ENCODE data around the gene TLR3. TPM values are rescaled to one million over a fixed set of nuclear protein-coding genes. Genes with fewer than 3 reads are reported as not detected.

The TLR3 gene
- total and polyA plus RNA-seq, 10 of the 15 experiments (the other 5 are each of a cell fraction or from before 2014, with no cell fraction given), result under 0.01 to 0.05 (median 0.03) TPM; not detected in 7

DNA sequence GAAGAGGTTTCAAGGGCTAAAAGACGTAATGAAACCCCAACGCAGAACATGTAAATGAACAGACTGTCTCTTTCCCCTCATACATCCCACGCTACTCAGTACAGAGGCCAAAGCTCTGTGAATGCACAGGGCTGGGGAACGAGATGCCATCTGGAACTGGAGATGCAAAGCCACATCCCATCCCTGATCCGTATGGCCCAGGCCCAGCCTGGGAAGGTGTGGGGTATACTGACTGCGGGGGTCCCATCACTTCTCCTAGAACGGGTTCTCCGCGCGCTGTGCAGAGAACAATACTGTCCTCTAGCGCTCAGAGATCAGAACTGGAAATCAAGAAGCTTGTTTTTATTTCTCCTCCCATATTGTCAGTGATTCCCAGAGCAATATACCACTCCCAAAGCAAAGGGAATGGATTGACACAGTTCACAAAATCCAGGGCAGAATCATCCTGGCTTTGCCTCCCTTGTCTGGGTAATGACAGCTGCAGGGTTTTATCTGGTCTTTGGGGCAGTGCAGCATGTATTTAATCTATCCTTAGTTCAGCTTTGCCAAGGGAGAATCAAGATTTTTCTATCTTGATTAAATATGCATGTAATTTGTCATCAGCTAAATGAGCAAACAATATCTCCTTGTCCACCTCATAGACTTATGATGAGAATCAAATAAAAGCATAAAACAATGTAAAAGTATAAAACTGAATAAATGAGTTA is 47.3 kb upstream of the TLR3 start:
- no peak overlapping the region for H3K4me2 ChIP-seq (ENCODE audit: control insufficient read depth, insufficient read depth)
- CTCF ChIA-PET, result interaction anchor here (0.7 to 2.2 kb wide), 6 partner anchors 15 to 424 kb away, joined by 3 to 31 read pairs (median 4); no protein-coding TSS in a partner anchor
- no peaks in the 10 kb centered on the region for H4K20me1 ChIP-seq (ENCODE audit: control insufficient read depth, insufficient read depth)
- no peaks in the 10 kb centered on the region for H3K79me2 ChIP-seq (ENCODE audit: control insufficient read depth, insufficient read depth, low read length)
- intact Hi-C loops (cut with micrococcal nuclease; ENCODE audit: unreplicated experiment) (loop anchor here (1.0 to 10.0 kb wide), 2 partner anchors 380 to 547 kb away; partner anchors contain the start of gene CCDC110), in situ Hi-C loops (cut with MboI) (no loop called here)
- H3K9me3 ChIP-seq (replicated peaks; ENCODE audit: control insufficient read depth, insufficient read depth, low read length), result no peaks in the 10 kb centered on the region
- SMC1A ChIA-PET (ENCODE audit: uncharacterized antibody, unreplicated experiment), result interaction anchor here (1.0 to 1.2 kb wide), 3 partner anchors 51 to 424 kb away, joined by 3 to 12 read pairs (median 4); no protein-coding TSS in a partner anchor
- ATAC-seq (peak; percentile 64), FAIRE-seq (no peak), DNase-seq (ENCODE audit: low read depth, low spot score) (no peak)
- H3K4me1 ChIP-seq (ENCODE audit: control insufficient read depth, insufficient read depth, low read length), result no peaks in the 10 kb centered on the region
- H3K27me3 ChIP-seq (replicated peaks in 1 of 2; ENCODE audit: control insufficient read depth in 2 of 2, insufficient read depth in 2 of 2, low read length in 1 of 2), result no peaks in the 10 kb centered on the region; a peak in 2 of 4 replicates
- RAD21 ChIA-PET (ENCODE audit: unreplicated experiment), result interaction anchor here (0.8 to 1.2 kb wide), 2 partner anchors 381 to 382 kb away, joined by 4 read pairs; no protein-coding TSS in a partner anchor
- no peak overlapping the region for H3K27ac ChIP-seq (ENCODE audit: control insufficient read depth, insufficient read depth)
- no peak overlapping the region for H2AFZ ChIP-seq (ENCODE audit: control insufficient read depth, low read depth, low read length)
- H3K36me3 ChIP-seq (ENCODE audit: control insufficient read depth in 2 of 2, insufficient read depth in 2 of 2, low read length in 1 of 2), result no peaks in the 10 kb centered on the region
- POLR2A ChIA-PET, result no interaction called here
- H3K4me3 ChIP-seq, result no peak overlapping the region
- WGBS (ENCODE audit: insufficient coverage, insufficient replicate concordance, low lambda C conversion rate, missing lambda C conversion rate), result 47% methylated on average over 11 of the region's 11 CpGs
- no peak overlapping the region for H3K9ac ChIP-seq (ENCODE audit: control insufficient read depth, insufficient read depth, low read length)
- no TSS peak for BruUV-seq (replicated peaks)
- no peak for TF ChIP-seq NR2F1 (conservative IDR thresholded peaks at IDR 0.05)
- TF ChIP-seq, protein P1, sequence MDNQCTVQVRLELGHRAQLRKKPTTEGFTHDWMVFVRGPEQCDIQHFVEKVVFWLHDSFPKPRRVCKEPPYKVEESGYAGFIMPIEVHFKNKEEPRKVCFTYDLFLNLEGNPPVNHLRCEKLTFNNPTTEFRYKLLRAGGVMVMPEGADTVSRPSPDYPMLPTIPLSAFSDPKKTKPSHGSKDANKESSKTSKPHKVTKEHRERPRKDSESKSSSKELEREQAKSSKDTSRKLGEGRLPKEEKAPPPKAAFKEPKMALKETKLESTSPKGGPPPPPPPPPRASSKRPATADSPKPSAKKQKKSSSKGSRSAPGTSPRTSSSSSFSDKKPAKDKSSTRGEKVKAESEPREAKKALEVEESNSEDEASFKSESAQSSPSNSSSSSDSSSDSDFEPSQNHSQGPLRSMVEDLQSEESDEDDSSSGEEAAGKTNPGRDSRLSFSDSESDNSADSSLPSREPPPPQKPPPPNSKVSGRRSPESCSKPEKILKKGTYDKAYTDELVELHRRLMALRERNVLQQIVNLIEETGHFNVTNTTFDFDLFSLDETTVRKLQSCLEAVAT (IDR thresholded peaks at IDR 0.05), result no peak
- TF ChIP-seq BHLHE40 (IDR thresholded peaks at IDR 0.05; ENCODE audit: borderline replicate concordance in 1 of 2, low read depth in 2 of 2, low read length in 1 of 2), result no peak
- TF ChIP-seq ZNF24 (IDR thresholded peaks at IDR 0.05), result no peak
- TF ChIP-seq, protein P2, sequence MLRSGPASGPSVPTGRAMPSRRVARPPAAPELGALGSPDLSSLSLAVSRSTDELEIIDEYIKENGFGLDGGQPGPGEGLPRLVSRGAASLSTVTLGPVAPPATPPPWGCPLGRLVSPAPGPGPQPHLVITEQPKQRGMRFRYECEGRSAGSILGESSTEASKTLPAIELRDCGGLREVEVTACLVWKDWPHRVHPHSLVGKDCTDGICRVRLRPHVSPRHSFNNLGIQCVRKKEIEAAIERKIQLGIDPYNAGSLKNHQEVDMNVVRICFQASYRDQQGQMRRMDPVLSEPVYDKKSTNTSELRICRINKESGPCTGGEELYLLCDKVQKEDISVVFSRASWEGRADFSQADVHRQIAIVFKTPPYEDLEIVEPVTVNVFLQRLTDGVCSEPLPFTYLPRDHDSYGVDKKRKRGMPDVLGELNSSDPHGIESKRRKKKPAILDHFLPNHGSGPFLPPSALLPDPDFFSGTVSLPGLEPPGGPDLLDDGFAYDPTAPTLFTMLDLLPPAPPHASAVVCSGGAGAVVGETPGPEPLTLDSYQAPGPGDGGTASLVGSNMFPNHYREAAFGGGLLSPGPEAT (IDR thresholded peaks at IDR 0.05; ENCODE audit: low read depth), result no peak
- TF ChIP-seq MEF2A (IDR thresholded peaks at IDR 0.05; ENCODE audit: insufficient read depth, low read depth, low read length), result no peak
- no peak for TF ChIP-seq SPI1 (IDR thresholded peaks at IDR 0.05; ENCODE audit: borderline replicate concordance, insufficient read depth, low read depth, low read length)
- TF ChIP-seq FOXK2 (IDR thresholded peaks at IDR 0.05), result no peak
- no peak for TF ChIP-seq KLF5 (IDR thresholded peaks at IDR 0.05; ENCODE audit: partially characterized antibody)
- TF ChIP-seq, protein P3, sequence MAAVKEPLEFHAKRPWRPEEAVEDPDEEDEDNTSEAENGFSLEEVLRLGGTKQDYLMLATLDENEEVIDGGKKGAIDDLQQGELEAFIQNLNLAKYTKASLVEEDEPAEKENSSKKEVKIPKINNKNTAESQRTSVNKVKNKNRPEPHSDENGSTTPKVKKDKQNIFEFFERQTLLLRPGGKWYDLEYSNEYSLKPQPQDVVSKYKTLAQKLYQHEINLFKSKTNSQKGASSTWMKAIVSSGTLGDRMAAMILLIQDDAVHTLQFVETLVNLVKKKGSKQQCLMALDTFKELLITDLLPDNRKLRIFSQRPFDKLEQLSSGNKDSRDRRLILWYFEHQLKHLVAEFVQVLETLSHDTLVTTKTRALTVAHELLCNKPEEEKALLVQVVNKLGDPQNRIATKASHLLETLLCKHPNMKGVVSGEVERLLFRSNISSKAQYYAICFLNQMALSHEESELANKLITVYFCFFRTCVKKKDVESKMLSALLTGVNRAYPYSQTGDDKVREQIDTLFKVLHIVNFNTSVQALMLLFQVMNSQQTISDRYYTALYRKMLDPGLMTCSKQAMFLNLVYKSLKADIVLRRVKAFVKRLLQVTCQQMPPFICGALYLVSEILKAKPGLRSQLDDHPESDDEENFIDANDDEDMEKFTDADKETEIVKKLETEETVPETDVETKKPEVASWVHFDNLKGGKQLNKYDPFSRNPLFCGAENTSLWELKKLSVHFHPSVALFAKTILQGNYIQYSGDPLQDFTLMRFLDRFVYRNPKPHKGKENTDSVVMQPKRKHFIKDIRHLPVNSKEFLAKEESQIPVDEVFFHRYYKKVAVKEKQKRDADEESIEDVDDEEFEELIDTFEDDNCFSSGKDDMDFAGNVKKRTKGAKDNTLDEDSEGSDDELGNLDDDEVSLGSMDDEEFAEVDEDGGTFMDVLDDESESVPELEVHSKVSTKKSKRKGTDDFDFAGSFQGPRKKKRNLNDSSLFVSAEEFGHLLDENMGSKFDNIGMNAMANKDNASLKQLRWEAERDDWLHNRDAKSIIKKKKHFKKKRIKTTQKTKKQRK (IDR thresholded peaks at IDR 0.05; ENCODE audit: low read depth, low read length), result no peak
- TF ChIP-seq RCOR1 (conservative IDR thresholded peaks at IDR 0.05; ENCODE audit: low read depth, low read length), result no peak
- TF ChIP-seq, protein P4, sequence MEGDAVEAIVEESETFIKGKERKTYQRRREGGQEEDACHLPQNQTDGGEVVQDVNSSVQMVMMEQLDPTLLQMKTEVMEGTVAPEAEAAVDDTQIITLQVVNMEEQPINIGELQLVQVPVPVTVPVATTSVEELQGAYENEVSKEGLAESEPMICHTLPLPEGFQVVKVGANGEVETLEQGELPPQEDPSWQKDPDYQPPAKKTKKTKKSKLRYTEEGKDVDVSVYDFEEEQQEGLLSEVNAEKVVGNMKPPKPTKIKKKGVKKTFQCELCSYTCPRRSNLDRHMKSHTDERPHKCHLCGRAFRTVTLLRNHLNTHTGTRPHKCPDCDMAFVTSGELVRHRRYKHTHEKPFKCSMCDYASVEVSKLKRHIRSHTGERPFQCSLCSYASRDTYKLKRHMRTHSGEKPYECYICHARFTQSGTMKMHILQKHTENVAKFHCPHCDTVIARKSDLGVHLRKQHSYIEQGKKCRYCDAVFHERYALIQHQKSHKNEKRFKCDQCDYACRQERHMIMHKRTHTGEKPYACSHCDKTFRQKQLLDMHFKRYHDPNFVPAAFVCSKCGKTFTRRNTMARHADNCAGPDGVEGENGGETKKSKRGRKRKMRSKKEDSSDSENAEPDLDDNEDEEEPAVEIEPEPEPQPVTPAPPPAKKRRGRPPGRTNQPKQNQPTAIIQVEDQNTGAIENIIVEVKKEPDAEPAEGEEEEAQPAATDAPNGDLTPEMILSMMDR (IDR thresholded peaks at IDR 0.05 in 2 of 3, conservative IDR thresholded peaks at IDR 0.05 in 1 of 3; ENCODE audit: control insufficient read depth in 2 of 3, extremely low read depth in 1 of 3, insufficient read depth in 1 of 3, low read depth in 3 of 3, low read length in 3 of 3), result peak; percentile 62 to 81 (median 78)
- TF ChIP-seq SMC3 (IDR thresholded peaks at IDR 0.05; ENCODE audit: borderline replicate concordance, low read length), result peak; percentile 43; the same call in 1 of the 2 replicates
- TF ChIP-seq NR2C2 (IDR thresholded peaks at IDR 0.05; ENCODE audit: borderline replicate concordance, control insufficient read depth, insufficient read length, low read depth), result no peak
